Measurements from ENCODE around the gene BORA. TPM values are rescaled to one million over a fixed set of nuclear protein-coding genes. Genes with fewer than 3 reads are reported as not detected.

BORA gene
- total and polyA plus RNA-seq, 2 of the 13 experiments (the other 11 are each of a cell fraction or from before 2014, with no cell fraction given): 4.0 to 17.4 TPM

DNA sequence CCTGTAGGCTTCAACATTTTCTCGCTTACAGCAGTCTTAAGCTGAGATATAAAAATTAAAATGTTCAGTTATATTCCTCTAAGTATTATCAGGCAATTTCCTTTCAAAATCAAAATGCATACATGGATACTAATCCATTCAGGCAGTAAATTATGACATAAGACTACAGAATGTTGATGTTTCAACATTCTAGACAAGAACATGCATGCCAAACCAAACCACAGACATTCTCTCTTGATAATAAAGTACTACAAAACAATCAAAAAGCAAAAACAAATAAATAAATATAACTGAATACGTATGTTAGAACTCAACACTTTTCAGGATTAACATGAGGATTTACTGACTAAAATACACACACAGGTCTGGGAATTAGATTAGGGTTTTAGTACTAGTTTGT is 46.3 kb downstream of the BORA start (continued):
- TF ChIP-seq, protein P1, sequence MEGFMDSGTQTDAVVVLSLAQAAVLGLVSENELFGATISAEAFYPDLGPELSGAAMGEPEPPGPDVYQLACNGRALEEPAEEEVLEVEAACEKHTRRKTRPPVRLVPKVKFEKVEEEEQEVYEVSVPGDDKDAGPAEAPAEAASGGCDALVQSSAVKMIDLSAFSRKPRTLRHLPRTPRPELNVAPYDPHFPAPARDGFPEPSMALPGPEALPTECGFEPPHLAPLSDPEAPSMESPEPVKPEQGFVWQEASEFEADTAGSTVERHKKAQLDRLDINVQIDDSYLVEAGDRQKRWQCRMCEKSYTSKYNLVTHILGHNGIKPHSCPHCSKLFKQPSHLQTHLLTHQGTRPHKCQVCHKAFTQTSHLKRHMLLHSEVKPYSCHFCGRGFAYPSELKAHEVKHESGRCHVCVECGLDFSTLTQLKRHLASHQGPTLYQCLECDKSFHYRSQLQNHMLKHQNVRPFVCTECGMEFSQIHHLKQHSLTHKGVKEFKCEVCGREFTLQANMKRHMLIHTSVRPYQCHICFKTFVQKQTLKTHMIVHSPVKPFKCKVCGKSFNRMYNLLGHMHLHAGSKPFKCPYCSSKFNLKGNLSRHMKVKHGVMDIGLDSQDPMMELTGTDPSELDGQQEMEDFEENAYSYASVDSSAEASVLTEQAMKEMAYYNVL (CRISPR knock-in tag; IDR thresholded peaks at IDR 0.05; ENCODE audit: borderline replicate concordance): no peak
- no peak for TF ChIP-seq ZNF644 (CRISPR knock-in tag; IDR thresholded peaks at IDR 0.05; ENCODE audit: low read depth)
- TF ChIP-seq, protein P2, sequence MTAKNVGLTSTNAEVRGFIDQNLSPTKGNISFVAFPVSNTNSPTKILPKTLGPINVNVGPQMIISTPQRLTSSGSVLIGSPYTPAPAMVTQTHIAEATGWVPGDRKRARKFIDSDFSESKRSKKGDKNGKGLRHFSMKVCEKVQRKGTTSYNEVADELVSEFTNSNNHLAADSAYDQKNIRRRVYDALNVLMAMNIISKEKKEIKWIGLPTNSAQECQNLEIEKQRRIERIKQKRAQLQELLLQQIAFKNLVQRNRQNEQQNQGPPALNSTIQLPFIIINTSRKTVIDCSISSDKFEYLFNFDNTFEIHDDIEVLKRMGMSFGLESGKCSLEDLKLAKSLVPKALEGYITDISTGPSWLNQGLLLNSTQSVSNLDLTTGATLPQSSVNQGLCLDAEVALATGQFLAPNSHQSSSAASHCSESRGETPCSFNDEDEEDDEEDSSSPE (CRISPR knock-in tag; IDR thresholded peaks at IDR 0.05): no peak

DNA sequence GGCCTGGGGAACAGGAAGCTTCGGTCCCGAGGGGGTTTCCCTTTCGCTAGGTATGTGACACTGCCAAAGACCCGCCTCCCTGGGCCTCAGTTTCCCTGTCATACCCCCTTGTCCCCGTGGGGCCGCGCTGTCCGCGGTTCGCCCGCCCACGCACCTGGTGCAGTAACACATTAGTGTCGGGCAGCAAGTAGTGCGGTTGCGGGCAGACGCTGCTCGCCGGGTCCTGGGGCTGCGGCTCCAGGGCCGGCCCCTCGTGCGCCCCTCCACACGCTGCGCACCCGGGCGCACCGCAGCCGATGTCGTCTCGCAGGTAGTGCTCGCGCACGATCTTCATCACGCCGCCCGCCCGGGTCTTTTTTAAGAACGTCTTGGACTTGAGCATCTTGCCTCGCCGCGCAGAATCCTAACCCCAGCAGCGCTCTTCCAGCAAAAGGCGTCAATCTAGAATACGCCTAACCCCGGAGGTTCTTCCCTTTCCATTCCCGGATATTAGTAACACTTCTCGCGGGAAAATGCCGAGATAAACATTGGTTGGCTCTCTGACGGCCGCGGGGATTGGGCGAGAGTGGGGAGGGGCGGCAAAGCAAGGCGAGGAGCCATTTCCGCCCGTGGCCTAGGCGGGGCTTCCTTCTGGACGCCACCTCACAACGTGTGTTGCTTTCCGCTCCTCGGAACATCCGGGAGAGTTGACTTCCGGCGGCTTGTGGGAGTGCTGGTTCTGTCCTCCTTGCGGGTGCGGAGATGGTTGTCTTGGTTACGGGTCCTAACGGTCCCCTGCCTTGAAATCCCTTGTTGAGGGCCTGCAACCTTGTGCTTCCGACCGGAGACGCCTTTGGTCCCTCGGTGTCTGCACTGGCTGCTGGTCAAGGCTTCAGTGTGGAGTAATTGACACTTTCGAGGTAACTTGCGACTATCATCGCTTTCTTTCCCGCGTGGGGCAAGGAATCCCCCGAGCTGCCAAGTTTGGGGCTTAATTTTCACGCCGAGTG is 54.0 kb downstream of the BORA start, which contains the start of the genes DIS3 and PIBF1:
Gene DIS3, minus strand, starts transcription at position 450 of the 989 bp plus-strand sequence. Its CDS starts 68 bp downstream, at position 382.
Gene PIBF1, plus strand, starts transcription at position 683 of the 989 bp plus-strand sequence. CDS start 1,337 bp downstream, outside the sequence.
- no peaks in the 10 kb centered on the region for H3K9me3 ChIP-seq (ENCODE audit: low read length)
- H3K4me2 ChIP-seq (ENCODE audit: low read depth, low read length): peak within 1 kb of the TSS; percentile 82
- peak; percentile 99 for ATAC-seq
- H3K4me1 ChIP-seq (ENCODE audit: insufficient read depth, low read length): peaks cover 35% of the 10 kb centered on the region
- peak within 1 kb of the TSS; percentile 77 for H3K27ac ChIP-seq (ENCODE audit: extremely low read length, insufficient read depth, low read length)
- WGBS (ENCODE audit: low lambda C conversion rate): 0% methylated on average over 17 of the region's 81 CpGs
- peak; percentile 97 for DNase-seq (ENCODE audit: low spot score)
- CTCF ChIA-PET (ENCODE audit: low intra/inter-chr PET ratio, low total read pairs): no interaction called here
- in situ Hi-C loops (cut with HindIII; ENCODE audit: extremely low pct_ligation_motif_present, low pct_unique_long_range_greater_than_20kb): no loop called here
- POLR2A ChIA-PET: no interaction called here
- H3K79me2 ChIP-seq (ENCODE audit: insufficient read depth, low read length): peaks cover 59% of the 10 kb centered on the region
- H3K9ac ChIP-seq (ENCODE audit: insufficient read depth, low read depth, low read length): peak within 1 kb of the TSS; percentile 87
- H3K27me3 ChIP-seq (ENCODE audit: control insufficient read depth in 1 of 2, insufficient read depth in 2 of 2, low read length in 2 of 2): no peaks in the 10 kb centered on the region; a peak in 1 of 5 replicates
- H2AFZ ChIP-seq (ENCODE audit: low read length): peak within 1 kb of the TSS; percentile 84
- TSS peak; percentile 69 for BruUV-seq (replicated peaks)
- peak within 1 kb of the TSS; percentile 73 to 91 (median 89) for H3K4me3 ChIP-seq (replicated peaks in 1 of 3; ENCODE audit: insufficient read depth in 1 of 3, low read depth in 2 of 3, low read length in 3 of 3)
- peak; percentile 85 for FAIRE-seq
- no peaks in the 10 kb centered on the region for H4K20me1 ChIP-seq (ENCODE audit: insufficient read depth, low read length)
- peaks cover 6 to 23% of the 10 kb centered on the region in 2 experiments for H3K36me3 ChIP-seq (replicated peaks in 1 of 2; ENCODE audit: control insufficient read depth in 1 of 2, insufficient read depth in 2 of 2, low read length in 2 of 2)
- intact Hi-C loops (cut with micrococcal nuclease; ENCODE audit: unreplicated experiment): loop anchor here (2.0 kb wide), 1 partner anchor 55 kb away; the partner anchor contains the start of genes BORA and MZT1
- TF ChIP-seq ZNF264 (CRISPR knock-in tag; IDR thresholded peaks at IDR 0.05) (peak; percentile 67; the same call in 1 of the 2 replicates), EZH2 (conservative IDR thresholded peaks at IDR 0.05; ENCODE audit: low read depth, low read length) (no peak), ZNF670 (CRISPR knock-in tag; IDR thresholded peaks at IDR 0.05; ENCODE audit: borderline replicate concordance) (0 out of 2 replicates have a peak, but pooled peaks have one; percentile 21), ZNF607 (CRISPR knock-in tag; IDR thresholded peaks at IDR 0.05; ENCODE audit: borderline replicate concordance) (no peak; the same call in 1 of the 2 replicates), ARNTL (CRISPR knock-in tag; IDR thresholded peaks at IDR 0.05) (peak; percentile 60; the same call in 1 of the 2 replicates), NRL (CRISPR knock-in tag; IDR thresholded peaks at IDR 0.05; ENCODE audit: borderline replicate concordance) (peak; percentile 28; the same call in 1 of the 2 replicates), TBX3 (IDR thresholded peaks at IDR 0.05; ENCODE audit: borderline replicate concordance) (no peak), ZMYM2 (CRISPR knock-in tag; IDR thresholded peaks at IDR 0.05) (no peak), ELF3 (CRISPR knock-in tag; IDR thresholded peaks at IDR 0.05) (peak; percentile 91), ZC3H13 (CRISPR knock-in tag; IDR thresholded peaks at IDR 0.05) (no peak)
- TF ChIP-seq, protein P3, sequence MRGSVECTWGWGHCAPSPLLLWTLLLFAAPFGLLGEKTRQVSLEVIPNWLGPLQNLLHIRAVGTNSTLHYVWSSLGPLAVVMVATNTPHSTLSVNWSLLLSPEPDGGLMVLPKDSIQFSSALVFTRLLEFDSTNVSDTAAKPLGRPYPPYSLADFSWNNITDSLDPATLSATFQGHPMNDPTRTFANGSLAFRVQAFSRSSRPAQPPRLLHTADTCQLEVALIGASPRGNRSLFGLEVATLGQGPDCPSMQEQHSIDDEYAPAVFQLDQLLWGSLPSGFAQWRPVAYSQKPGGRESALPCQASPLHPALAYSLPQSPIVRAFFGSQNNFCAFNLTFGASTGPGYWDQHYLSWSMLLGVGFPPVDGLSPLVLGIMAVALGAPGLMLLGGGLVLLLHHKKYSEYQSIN (CRISPR knock-in tag; IDR thresholded peaks at IDR 0.05; ENCODE audit: borderline replicate concordance): no peak
- TF ChIP-seq, protein P4, sequence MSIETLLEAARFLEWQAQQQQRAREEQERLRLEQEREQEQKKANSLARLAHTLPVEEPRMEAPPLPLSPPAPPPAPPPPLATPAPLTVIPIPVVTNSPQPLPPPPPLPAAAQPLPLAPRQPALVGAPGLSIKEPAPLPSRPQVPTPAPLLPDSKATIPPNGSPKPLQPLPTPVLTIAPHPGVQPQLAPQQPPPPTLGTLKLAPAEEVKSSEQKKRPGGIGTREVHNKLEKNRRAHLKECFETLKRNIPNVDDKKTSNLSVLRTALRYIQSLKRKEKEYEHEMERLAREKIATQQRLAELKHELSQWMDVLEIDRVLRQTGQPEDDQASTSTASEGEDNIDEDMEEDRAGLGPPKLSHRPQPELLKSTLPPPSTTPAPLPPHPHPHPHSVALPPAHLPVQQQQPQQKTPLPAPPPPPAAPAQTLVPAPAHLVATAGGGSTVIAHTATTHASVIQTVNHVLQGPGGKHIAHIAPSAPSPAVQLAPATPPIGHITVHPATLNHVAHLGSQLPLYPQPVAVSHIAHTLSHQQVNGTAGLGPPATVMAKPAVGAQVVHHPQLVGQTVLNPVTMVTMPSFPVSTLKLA (IDR thresholded peaks at IDR 0.05): peak; percentile 78
